ENCODE results near the gene NAT14.
A peak's percentile ranks its signal among the peaks of the same experiment; 100 is the strongest.

NAT14 gene

DNA sequence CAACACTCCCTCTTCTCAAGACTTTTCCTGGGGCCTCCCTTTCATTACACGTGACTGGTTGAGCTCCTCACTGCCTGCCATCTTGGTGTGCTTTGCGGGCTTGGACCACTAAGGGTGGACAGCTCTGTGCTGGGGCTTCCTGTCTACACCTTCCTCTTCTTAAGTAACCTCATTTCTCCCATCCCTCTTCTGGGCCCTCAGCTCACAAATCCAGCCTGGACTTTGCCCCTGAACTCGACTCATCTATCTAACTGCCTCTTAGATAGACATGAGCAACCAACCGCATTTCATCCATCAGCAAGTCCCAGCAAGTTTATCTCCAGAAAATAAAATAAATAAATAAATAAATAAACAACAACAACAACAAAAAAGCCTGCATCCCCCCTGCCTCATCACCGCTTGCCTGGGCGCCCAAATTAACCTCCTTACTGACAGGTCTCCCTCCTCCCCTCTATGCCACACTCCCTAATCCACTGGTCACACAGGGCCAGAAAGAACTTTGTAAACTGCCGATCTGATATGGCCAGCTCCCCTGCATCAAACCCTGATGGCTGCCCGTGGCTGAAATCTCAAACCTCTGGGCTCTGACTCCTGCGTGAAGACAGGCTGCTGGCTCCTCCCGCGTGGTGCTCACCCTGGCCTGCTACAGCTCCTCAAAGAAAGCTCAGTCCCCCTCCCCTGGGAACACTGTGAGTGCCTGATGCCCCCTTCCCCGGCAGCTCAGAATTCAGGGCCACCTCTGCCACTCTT is 31.3 kb upstream of the NAT14 start:
- DNase-seq = no peak

DNA sequence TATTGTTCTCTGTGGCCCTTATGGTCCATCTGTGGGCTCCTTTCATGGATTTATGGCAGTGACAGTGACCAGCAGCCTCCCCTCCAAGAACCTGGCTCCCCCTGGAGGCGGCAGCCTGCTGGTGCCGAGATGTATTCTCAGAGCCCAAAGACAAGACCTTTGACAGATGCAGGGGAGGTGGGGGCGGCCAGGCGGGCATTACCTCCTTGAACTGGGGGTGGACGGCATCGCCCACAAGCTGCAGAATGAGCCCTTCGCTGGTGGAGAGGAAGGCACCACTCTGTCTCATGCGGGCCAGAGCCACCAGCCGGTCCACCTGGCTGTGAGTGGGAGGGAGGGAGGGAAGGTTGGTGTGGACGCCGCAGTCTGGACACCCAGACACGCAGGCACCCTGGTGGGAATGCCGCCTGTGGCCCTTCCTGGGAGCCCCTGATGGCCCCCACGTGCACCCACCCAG is 30.2 kb upstream of the NAT14 start:
- DNase-seq = no peak

DNA sequence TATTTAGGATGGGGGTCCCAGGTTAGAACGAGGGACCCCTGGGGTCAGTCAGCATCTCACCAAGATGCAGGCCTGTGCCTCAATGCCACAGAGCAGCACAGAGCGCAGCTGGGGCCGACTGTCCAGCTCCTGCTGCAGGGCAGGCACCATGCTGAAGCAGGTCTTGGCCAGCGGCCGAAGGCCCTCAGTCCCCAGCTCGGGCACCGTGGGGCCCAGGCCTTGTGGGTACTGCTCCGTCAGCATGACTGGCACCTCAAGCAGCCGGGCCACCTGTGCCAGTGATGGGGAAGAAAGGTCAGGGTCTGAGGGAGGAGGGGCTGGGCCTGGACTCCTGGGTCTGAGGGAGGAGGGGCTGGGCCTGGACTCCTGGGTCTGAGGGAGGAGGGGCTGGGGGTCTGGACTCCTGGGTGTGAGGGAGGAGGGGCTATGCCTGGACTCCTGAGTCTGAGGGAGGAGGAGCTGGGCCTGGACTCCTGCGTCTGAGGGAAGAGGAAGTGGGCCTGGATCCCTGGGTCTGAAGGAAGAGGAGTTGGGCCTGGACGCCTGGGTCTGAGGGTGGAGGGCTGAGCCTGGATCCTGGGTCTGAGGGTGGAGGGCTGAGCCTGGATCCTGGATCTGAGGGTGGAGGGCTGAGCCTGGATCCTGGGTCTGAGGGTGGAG is 29.3 kb upstream of the NAT14 start:
- DNase-seq = no peak

DNA sequence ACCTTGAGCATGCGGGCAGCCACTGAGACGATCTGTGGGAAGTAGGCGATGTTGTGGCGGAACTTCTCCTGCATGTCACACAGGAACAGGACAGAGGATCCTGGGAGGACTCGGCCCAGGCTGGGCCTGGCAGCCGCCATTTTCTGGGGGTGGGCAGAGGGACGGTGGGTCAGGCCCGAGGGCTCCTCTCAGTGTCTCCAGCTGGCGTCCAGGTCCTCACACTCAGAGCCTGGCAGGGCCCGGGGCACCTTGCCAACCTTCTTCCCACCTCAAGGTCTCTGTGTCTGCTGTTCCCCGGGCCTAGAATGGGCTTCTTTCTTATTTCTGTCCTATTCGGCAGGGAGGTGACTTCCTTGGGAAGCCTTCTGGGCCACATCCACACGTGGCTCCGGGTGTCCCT is 28.6 kb upstream of the NAT14 start:
- no peak for DNase-seq

DNA sequence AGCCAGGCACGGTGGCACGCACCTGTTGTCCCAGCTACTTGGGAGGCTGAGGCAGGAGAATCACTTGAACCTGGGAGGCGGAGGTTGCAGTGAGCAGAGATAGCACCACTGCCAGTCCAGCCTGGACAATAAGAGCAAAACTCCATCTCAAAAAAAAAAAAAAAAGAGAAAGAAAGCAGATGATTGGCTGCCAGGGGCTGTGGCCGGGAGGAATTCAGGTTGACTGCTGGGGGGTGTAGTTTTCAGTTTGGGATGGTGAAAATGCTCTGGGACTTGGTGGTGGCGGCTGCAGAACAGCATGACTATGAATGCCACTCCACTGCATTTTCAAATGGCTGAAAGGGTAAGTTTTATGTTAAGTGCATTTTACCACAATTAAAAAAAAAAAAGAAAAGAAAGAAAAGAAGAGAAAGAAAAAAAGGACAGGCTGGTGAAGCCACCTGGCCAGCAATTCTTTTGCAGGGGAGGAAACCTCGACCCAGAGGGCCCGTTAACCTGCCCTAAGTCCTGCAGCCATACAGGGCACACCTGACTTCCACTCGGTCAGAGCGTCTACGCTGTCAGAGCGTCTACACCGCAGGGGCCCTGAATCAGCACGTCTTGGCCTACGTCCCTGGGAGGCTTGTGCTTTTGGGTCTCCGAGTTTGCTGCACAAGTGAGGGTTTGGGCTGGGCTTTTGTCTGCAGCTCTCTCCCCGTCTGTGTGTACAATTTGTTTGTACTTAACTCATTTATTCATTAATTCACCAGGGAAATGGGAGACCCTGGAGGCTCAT is 27.1 kb upstream of the NAT14 start:
- no peak for DNase-seq

DNA sequence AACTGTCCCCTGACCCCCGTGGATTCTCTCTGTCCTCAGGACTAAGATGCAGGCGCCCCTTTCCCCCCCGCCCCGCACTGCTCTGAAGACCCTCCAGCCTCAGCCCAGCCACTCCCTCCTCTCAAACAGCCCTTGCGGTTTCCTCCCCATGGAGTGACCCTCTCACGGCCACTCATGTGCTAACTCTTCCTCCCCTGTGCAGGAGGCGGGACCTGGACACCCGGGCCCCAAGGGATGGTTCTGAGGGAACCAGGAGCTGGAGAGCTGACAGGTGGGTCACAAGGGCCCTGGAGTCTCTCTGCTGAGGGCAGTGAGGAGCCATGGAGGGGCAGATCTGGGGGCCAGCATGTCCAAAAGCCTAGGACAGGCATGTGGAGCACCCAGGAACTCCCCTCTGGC is 25.4 kb upstream of the NAT14 start:
- DNase-seq = no peak

DNA sequence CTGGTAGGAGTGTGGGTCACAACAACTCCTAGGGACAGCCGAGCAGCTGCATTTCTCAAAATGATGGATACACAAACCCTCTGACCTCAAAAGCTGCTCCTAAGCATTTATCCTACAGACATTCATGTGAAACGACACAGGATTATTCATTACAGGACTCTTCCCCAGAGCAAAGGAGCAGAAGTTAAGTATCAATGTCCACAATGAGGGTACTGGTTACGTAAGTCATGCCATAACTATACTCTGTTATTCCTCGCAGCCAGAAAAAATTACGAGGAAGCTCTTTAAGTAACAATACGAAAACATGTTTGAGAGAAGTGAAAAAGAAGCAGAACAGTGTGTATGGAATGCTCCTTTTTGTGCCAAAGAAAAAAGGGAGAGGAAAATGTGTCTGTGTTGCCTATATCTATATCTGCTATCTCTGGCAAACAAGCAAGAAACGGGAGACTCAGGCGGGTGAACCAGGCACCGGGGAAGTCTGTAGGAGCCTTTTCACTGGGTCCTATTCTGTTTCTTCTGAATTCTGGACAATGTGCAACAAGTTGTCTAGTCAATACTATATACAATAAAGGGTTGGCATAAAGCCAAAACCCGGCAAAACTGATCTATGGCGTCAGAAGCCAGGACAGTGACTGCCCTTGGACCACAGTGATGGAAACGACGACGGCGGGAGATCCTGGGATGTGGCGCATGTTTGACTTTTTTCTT is 24.9 kb upstream of the NAT14 start:
- no peak for DNase-seq

DNA sequence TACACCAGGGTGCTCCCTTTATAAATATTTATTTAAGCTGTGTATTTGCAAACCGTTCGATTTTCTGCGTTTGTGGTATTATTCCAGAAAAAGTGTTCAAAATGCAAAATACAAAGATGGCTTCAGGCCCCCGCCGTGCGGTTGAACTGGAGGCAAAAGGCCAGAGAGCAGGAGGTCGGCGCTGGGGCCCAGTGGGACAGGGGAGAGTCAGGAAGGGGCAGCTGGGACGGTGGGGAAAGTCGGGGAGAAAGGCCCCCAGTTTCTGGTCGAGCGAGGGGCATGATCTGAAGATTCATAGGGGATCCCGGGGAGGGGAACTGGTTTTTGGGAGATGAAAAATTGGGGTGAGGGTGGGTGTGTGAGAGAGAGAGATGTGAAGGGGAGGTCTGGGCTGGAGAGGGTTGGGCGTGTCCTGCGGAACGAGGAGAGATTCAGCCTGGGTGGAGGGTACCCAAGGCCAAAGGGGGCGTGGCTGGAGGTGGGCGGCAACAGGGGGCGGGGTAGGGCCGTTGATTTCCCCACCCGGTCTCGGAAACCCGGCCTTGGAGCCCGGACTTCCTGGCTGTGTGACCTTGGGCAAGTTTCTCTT is 24.2 kb upstream of the NAT14 start:
- DNase-seq = no peak

DNA sequence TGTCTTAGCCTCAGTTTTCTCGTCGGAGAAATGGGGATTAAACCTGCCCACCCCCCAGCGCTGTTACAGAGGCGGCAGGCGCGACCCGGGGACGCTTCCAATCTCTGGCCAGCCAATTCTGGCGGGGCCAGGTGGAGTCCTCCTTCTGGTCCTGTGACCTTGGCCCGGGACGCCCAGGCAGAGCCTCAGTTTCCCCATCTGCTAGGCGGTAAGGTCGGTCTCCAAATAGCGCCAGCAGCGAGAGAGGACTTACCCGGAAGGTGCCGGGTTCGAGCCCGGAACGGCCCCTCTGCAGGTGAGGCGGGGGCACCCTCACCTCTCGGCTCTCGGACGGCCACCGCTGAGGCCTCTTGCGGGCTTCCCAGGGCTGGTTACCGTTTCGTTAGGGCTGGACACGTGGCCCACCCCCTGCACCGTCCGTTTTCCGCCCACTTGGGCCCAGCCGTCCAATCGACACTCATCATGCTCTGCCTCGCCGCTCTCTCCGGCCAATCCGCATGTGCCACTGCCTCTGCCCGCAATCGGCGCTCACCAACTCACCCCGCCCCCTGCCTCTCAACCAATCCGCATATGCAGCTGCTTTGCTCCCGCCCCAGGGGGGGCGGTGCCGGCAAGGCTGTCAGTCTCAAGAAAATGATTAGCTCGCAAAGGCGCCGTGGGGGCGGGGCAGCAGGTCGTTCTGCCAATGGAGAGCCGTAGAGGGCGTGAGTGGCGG is 23.6 kb upstream of the NAT14 start, which contains the start of gene ISOC2:
Gene ISOC2 (minus strand): TSS at position 384 of the 715 bp plus-strand sequence. CDS start 5,156 bp downstream, outside the sequence.
- peak; percentile 98 for DNase-seq

DNA sequence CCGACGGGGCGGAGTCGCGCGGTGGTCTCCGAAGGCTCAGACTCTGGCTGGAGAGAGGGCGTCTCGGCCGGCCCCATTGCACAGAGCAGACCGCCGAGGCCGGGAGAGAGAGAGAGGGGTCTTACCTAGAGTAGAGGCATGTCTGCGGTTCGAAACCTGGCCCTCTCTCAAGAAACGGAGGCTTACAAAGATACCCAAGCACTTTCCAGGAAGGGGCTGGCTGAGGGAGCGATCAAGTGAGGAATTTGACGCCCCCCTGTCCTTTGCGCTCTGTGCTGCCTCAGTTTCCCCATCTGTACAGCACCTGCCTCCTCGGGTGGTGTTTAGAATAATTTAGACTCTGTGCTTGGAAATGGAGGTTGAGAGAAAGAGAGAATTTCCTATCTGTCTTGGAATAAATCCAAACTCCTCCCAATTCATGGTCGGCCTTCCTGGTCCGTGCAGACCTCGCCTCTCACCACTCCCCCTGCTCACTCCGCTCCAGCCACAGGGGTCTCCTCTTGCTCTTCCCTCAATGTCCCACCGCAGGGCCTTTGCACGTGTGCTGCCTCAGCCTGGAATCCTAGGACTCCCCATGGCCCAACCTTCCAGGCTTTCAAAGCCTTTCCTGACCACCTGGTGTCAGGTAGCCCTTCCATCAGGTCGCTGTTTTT is 22.9 kb upstream of the NAT14 start:
- no peak for DNase-seq

DNA sequence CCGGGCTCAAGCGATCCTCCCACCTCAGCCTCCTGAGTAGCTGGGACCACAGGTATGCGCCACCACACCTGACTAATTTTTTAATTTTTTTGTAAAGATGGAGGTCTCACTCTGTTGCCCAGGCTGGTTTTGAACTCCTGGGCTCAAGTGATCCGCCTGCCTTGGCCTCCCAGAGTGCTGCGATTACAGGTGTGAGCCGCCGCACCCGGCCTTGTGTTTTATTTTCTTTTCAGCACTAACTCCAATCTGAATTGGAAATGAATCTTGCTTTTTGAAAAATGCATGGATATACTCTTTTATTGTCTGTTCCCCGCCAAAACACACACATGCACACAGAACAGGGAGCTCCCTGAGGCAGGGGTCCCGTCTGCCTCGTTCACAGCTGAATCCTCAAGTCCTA is 22.3 kb upstream of the NAT14 start:
- DNase-seq = no peak

DNA sequence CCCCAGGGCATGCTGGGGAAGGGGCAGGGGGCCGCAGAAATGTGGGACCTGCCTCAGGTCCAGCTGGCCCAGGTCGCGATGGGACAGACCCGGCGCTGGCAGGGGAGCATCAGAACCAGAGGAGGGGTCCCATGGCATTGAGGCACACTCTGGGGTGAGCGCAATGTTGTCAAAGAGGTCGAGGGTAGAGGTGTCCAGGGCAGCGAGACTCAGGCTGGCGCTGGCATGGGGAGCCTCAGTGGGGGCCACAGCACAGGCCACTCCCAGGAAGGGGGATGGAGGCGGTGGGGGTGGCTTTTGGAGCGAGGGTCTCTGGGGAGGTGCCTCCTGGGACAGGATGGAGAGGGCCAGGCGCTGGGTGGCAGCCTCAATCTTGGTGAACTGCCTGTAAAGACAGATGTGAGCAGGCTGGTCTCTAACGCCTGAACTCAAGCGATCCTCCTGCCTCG is 21.4 kb upstream of the NAT14 start:
- DNase-seq = no peak

DNA sequence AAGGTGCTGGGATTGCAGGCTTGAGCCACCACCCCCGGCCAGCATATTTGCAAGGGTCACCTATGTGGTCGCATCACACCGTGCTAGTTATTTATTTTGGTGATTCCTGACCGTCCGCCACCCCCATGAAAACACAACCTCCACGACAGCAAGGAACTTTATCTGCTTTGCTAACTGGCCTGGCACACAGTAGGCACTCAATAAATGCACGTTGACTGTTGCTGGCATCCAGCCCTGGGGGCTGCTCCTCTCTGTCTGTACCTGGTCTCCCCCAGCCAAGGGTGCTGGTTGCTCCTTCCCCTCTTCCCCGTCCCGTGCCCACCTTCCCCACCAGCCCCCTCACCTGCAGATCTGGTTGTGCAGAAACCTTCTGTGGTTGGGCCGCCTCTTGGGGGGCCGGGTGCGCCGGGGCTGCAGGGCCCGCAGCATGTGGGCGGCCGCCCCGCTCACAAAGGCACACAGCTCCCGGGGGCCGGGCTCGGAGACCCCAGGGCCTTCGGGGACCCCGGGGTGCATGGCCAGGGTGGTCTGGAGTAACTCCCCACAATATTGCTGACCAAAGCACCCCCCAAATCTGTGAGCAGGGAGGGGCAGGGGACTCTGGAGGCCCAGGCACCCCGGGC is 20.8 kb upstream of the NAT14 start:
- DNase-seq = no peak

DNA sequence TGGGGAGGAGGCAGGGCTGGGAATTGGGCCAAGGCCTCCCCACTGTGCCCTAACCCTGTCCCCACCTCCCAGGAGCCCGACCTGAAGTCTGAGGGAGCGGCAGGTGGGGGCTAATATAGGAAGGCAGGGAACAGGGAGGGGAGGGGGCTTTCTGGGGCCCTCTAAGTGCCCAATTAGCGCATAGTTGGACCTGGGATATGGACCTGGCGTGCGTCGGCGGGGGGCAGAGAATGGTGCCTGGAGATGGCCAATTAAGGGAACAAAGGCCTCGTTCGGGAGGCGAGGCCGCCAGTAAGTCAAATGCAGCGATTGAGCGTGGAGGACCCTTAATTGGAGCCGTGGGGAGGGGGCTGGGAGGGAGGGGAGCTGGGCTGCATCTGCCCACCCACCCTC is 20.3 kb upstream of the NAT14 start, which contains the start of gene C19orf85:
Gene C19orf85 (minus strand): TSS at position 90 of the 393 bp plus-strand sequence. CDS start 197 bp downstream, outside the sequence.
- no peak for DNase-seq

DNA sequence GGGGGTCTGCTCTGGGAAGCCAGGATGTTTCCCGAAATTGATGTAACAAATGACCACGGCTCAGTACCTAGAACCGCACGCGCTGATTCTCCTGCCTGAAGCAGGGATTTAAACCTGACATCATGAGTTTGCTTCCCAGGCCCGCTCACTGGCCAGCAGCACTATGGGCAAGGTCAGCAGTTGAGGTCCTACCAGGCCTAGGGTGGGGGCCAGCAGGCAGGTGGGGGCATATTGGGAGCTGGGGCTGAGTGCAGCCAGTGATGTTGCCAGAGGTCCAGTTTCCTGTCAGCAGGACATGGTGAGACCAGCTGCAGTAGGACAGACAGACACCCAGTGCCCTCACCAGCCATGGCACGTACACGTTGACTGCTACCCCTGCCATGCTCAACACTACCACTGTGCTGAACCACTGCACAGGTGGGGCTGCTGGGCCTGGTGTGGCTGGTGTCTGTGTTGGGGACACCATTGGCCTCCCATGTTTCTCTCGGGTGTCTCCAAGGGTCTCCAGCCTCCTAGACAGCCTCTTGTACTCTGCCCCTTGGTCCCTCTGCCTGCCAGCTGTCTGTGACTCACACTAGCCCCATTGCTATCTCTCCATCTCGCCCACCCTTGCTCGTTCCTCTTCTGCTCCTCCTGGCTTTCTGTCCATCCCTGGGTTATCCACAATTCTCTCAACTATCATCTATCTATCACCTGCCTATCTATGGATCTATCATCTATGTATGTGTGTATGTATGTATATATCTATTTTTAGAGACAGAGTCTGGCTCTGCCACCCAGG is 19.3 kb upstream of the NAT14 start:
- no peak for DNase-seq

DNA sequence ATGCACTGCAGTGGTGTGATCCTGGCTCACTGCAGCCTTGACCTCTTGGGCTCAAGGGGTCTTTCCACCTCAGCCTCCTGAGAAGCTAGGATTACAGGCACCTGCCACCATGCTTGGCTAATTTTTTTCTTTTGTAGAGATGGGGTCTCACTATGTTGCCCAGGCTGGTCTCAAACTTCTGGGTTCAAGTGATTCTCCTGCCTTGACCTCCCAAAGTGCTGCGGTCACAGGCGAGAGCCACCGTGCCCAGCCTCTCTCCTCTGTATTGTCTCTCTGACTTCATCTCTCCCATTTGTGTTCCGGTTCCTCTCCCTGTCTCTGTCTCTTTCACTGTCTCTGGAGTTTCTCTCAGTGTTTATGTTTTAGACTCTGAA is 18.8 kb upstream of the NAT14 start:
- no peak for DNase-seq

DNA sequence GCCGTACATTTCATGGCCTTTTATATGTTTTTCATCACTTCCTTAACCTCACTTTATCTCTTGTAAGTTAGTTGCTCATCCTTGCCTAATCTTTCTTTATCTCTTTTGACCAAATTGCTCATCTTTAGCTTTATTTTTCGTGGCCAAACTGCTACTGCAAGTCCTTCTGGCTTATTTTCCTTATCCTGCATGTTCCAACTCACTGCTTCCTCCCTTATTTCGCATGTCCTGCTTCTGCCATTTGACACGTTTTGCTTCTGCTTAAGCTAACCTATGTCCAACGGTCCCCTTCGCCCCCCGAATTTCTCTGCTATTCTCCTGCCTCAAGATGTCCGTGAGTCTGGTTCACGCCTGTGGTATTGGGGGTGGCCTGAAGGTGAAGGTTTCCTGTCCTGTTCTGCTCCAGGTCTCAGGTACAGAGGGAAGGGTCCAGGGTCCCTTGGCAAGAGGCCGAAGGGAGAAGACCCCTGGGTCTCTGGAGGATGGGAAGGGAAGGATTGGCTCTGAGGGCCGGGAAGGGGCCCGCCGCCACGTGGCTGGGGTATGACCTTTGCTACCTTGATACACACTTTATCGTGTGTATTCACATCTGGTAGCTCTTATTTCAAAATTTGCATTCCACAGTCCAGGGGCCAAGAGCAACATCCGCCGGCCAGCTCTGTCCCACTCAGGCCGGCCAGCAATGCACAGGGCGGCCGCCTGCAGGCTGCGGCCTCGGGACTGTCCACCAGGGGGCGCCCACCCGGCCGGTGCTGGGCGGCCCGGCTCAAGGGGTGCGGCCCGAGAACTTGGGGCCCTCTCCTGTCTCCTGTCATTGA is 17.5 kb upstream of the NAT14 start:
- no peak for DNase-seq

DNA sequence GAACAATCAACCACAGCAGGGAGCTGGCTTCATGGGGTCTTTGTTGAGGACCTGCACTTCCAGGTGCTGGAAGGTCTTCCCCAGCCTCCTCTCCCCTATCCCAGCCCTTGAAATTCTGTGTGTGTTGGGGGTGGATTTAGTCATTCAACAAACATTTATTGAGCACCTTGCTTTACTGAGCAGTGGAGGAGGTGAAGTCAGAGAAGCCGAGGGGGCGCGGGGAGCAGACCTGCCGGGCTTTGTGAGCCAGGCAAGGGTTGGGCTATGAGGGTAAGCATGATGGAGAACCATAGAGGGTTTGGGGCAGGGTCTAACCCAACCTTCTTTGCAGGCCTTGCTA is 17.0 kb upstream of the NAT14 start:
- DNase-seq = no peak

DNA sequence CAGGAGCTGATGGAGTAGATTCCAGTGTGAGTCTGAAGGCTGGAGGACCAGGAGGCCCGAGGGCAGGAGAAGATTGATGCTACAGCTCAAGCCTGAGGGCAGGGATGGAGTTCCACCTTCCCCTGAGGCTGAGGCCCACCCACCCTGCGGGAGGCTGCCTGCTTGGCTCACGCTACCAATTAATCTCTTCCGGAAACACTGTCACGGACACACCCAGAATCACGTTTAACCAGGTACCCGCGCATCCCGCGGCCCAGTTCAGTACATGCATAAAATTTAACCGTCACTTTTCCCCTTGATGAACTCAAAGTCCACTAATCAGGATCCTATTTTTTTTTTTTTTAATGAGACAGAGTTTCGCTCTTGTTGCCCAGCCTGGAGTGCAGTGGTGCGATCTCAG is 13.7 kb upstream of the NAT14 start:
- no peak for DNase-seq
